ENCODE measurements around the gene ZNF746.

- TF ChIP-seq CTCF (IDR thresholded peaks at IDR 0.05), result no peak
- no peak for TF ChIP-seq POLR2AphosphoS5 (IDR thresholded peaks at IDR 0.05)
- TF ChIP-seq POLR2A (IDR thresholded peaks at IDR 0.05), result no peak
These were observed 26.8 kb upstream of the ZNF746 start for GRCh38 chr7:149524394-149524793.

Data from transverse colon (tissue), 4 donors.